ENCODE data around the gene TMEM184A.
A peak's percentile ranks its signal among the peaks of the same experiment; 100 is the strongest.

TMEM184A gene

GRCh38 chr7:1546274-1546908 lies 9.6 kb downstream of the TMEM184A start:
- peaks cover 9% of the 10 kb centered on the region for H3K4me1 Mint-ChIP-seq
- ATAC-seq (ENCODE audit: low read depth) = no peak
- H3K27me3 Mint-ChIP-seq = peaks cover 8% of the 10 kb centered on the region
- no peak for DNase-seq (ENCODE audit: low spot score in 2 of 2)
- H3K27ac Mint-ChIP-seq = no peak overlapping the region
- H3K9me3 Mint-ChIP-seq = no peaks in the 10 kb centered on the region
- H3K36me3 Mint-ChIP-seq = no peaks in the 10 kb centered on the region
- no peak overlapping the region for H3K4me3 Mint-ChIP-seq

DNA sequence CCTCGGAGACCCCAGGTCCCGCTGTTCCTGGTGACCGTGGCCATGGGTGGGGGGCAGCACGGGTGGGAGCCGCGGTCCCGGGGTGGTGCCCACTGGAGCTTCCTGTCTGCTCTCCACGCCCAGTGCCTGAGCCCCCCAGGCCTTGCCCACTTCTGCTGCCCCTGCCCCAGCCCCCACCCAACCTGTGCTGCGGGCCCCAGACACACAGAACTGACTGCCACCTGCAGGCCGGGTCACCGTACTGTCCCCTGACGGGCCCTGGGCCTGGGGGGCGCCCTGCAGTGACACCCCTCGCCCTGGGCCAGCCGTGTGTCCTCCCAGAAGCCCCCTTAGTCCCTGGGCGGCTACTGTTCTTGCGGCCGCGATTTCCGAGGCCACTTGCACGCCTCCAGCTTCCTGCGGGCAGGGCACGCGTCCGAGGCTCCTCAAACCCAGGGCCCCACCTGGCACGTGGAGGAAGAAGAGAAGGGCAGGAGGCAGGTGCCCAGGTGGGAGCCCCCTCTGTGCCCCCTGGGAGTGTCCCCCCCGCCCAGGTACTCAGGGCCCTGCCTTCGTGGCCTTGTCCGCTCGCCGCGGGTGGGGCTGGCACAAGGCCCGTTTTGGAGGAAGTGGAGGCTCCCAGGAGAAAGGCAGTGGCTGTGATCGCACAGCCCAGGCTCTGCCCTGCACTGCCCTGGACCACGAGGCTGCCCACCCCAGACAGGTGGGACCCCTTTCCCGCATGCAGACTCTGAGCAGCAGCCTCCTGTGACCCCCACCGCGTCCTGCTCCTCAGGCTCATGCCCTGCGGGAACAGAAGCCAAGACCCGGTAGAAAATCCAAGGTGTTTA lies 10.4 kb downstream of the TMEM184A start:
- ATAC-seq (ENCODE audit: low read depth) = no peak

DNA sequence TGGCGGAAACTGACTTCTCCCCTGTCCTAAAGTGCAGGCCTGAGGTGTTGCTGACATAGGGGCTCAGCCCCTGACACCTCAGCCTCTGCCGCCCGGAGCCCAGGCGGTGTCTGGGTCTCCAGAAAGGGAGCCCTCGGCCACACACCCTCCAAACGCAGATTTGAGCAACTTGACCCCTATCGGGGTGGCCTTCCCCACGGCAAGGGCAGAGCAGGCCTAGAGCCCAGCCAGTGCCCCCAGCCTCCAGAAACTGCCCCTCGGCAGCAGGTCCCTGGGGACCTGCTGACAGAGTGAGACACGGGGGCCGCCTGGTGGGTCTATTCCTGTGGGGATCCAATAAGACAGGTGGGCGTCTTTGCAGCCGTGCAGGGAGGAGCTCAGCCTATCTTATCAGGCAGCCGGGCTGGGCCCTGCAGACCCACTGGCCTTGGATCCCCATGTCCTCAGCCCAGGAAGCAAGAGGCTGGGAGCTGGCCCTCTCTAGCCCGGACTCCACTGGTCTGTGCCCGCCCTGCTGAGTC lies 11.0 kb downstream of the TMEM184A start:
- Mint-ChIP-seq H3K36me3 (peaks cover 5% of the 10 kb centered on the region), H3K4me1 (peaks cover 9% of the 10 kb centered on the region), H3K27ac (no peak overlapping the region), H3K27me3 (peaks cover 8% of the 10 kb centered on the region), H3K9me3 (no peaks in the 10 kb centered on the region), H3K4me3 (no peak overlapping the region)
- DNase-seq (ENCODE audit: low spot score in 2 of 2) (no peak), ATAC-seq (ENCODE audit: low read depth) (no peak)

More for the DNA sequence above, 10.4 kb downstream of the TMEM184A start:
- peaks cover 9% of the 10 kb centered on the region for H3K4me1 Mint-ChIP-seq
- no peaks in the 10 kb centered on the region for H3K9me3 Mint-ChIP-seq
- H3K36me3 Mint-ChIP-seq = peaks cover 5% of the 10 kb centered on the region
- H3K27ac Mint-ChIP-seq = no peak overlapping the region
- DNase-seq (ENCODE audit: low spot score in 2 of 2) = no peak
- H3K4me3 Mint-ChIP-seq = no peak overlapping the region
- H3K27me3 Mint-ChIP-seq = peaks cover 8% of the 10 kb centered on the region

GRCh38 chr7:1544178-1544895 lies 11.7 kb downstream of the TMEM184A start:
- peak; percentile 47 for ATAC-seq (ENCODE audit: low read depth)
- H3K4me3 Mint-ChIP-seq = no peak overlapping the region

GRCh38 chr7:1543826-1544177 lies 12.2 kb downstream of the TMEM184A start:
- DNase-seq (ENCODE audit: low spot score in 2 of 2) (no peak), ATAC-seq (ENCODE audit: low read depth) (no peak)
- Mint-ChIP-seq H3K36me3 (peaks cover 10% of the 10 kb centered on the region), H3K27me3 (peaks cover 4% of the 10 kb centered on the region), H3K4me1 (peaks cover 6% of the 10 kb centered on the region), H3K4me3 (no peak overlapping the region), H3K27ac (no peak overlapping the region), H3K9me3 (no peaks in the 10 kb centered on the region)

More at GRCh38 chr7:1544178-1544895, 11.7 kb downstream of the TMEM184A start:
- no peak overlapping the region for H3K27ac Mint-ChIP-seq
- no peak for DNase-seq (ENCODE audit: low spot score in 2 of 2)
- H3K27me3 Mint-ChIP-seq = peaks cover 8% of the 10 kb centered on the region
- no peaks in the 10 kb centered on the region for H3K9me3 Mint-ChIP-seq
- H3K36me3 Mint-ChIP-seq = peaks cover 8% of the 10 kb centered on the region
- peaks cover 9% of the 10 kb centered on the region for H3K4me1 Mint-ChIP-seq

DNA sequence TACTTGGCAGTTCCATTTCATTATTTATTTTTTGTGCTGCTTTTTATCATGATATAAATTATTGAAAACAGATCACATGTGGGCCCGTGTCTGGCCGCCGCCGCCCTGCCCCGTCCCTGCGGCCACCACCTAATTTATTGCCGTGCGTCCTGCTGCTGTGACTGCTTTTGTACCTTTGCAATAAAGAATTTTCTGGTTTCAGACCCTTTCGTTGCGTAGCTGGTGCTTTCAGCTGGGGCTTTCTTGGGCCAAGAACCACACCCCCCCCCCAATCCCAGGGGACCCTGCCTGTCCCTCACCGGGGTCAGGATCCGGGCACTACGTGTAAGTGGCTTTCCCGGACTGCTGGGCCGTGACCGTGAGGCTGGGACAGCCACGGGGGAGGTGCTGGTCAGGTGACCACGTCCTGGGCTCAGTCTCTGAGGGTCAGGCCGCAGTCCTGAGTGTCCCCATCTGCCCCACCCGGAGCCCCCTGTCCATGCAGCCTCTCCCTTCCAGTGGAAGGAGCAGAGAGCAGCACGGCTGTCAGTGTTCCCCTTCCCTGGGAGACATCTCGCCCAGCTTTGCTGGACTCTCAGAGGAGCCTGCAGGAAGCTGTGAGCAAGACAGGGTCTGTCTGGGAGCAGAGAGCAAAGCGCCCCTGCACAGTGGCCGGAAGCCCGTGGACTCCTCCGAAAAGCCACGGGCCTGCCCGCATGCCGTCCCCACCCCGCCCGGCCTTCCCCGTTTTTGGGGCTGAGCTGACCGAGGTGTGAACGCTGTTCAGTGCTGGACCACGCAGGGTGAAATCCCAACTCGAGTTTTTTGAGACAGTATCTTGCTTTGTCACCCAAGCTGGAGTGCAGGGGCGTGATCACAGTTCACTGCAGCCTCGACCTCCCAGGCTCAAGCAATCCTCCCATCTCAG lies 12.9 kb downstream of the TMEM184A start:
- no peaks in the 10 kb centered on the region for H3K27me3 Mint-ChIP-seq
- H3K9me3 Mint-ChIP-seq = no peaks in the 10 kb centered on the region
- H3K36me3 Mint-ChIP-seq = peaks cover 10% of the 10 kb centered on the region
- ATAC-seq (ENCODE audit: low read depth) = no peak
- no peak for DNase-seq (ENCODE audit: low spot score in 2 of 2)
- H3K4me3 Mint-ChIP-seq = no peak overlapping the region
- peaks cover under 1% of the 10 kb centered on the region for H3K4me1 Mint-ChIP-seq
- H3K27ac Mint-ChIP-seq = no peak overlapping the region

- peaks cover 10% of the 10 kb centered on the region for H3K36me3 Mint-ChIP-seq
- H3K4me1 Mint-ChIP-seq = no peaks in the 10 kb centered on the region
Observed at GRCh38 chr7:1542329-1542728, 13.7 kb downstream of the TMEM184A start.

GRCh38 chr7:1541431-1542162 lies 14.4 kb downstream of the TMEM184A start:
- DNase-seq (ENCODE audit: low spot score in 2 of 2) (no peak), ATAC-seq (ENCODE audit: low read depth) (no peak)
- Mint-ChIP-seq H3K4me1 (no peaks in the 10 kb centered on the region), H3K9me3 (no peaks in the 10 kb centered on the region), H3K27ac (peak overlapping the region; percentile 57), H3K27me3 (no peaks in the 10 kb centered on the region), H3K36me3 (peaks cover 10% of the 10 kb centered on the region), H3K4me3 (no peak overlapping the region)

More at GRCh38 chr7:1542329-1542728, 13.7 kb downstream of the TMEM184A start:
- no peaks in the 10 kb centered on the region for H3K27me3 Mint-ChIP-seq
- H3K4me3 Mint-ChIP-seq = no peak overlapping the region
- ATAC-seq (ENCODE audit: low read depth) = no peak
- H3K27ac Mint-ChIP-seq = no peak overlapping the region
- no peaks in the 10 kb centered on the region for H3K9me3 Mint-ChIP-seq
- no peak for DNase-seq (ENCODE audit: low spot score in 2 of 2)

GRCh38 chr7:1540776-1541271 lies 15.2 kb downstream of the TMEM184A start:
- Mint-ChIP-seq H3K9me3 (no peaks in the 10 kb centered on the region), H3K4me3 (no peak overlapping the region), H3K27me3 (no peaks in the 10 kb centered on the region), H3K27ac (peak overlapping the region; percentile 57), H3K4me1 (no peaks in the 10 kb centered on the region), H3K36me3 (peaks cover 10% of the 10 kb centered on the region)
- DNase-seq (ENCODE audit: low spot score in 2 of 2) (no peak), ATAC-seq (ENCODE audit: low read depth) (no peak)

GRCh38 chr7:1539882-1540775 lies 15.9 kb downstream of the TMEM184A start:
- Mint-ChIP-seq H3K4me1 (no peaks in the 10 kb centered on the region), H3K4me3 (no peak overlapping the region), H3K27ac (no peak overlapping the region), H3K36me3 (peaks cover 10% of the 10 kb centered on the region), H3K27me3 (no peaks in the 10 kb centered on the region), H3K9me3 (no peaks in the 10 kb centered on the region)
- DNase-seq (ENCODE audit: low spot score in 2 of 2) (no peak), ATAC-seq (ENCODE audit: low read depth) (no peak)

GRCh38 chr7:1539181-1539881 lies 16.7 kb downstream of the TMEM184A start:
- H3K36me3 Mint-ChIP-seq = peaks cover 10% of the 10 kb centered on the region
- H3K27ac Mint-ChIP-seq = no peak overlapping the region
- no peaks in the 10 kb centered on the region for H3K27me3 Mint-ChIP-seq
- H3K4me3 Mint-ChIP-seq = no peak overlapping the region
- ATAC-seq (ENCODE audit: low read depth) (no peak), DNase-seq (ENCODE audit: low spot score in 2 of 2) (no peak)
- no peaks in the 10 kb centered on the region for H3K4me1 Mint-ChIP-seq
- no peaks in the 10 kb centered on the region for H3K9me3 Mint-ChIP-seq
